HG03175 (cell line): Measurements from ENCODE around the gene TMEM269.
A peak's percentile ranks its signal among the peaks of the same experiment; 100 is the strongest.

Source experiments
- ATAC-seq: cut with Tn5 transposase; IDR thresholded peaks from one replicate; pipeline ENCODE4 v1.9.1; 2021; ENCODE audit warnings: mild to moderate bottlenecking, moderate library complexity; ENCODE audit not compliant: unreplicated experiment

Gene TMEM269

GRCh38 chr1:42817976-42818375 lies 33.2 kb downstream of the TMEM269 start:
- ATAC-seq = no peak

GRCh38 chr1:42820813-42821212 lies 36.0 kb downstream of the TMEM269 start:
- ATAC-seq = no peak

- ATAC-seq = no peak
Measured at GRCh38 chr1:42821690-42822089, 36.9 kb downstream of the TMEM269 start.

GRCh38 chr1:42822800-42823392 lies 38.1 kb downstream of the TMEM269 start:
- no peak for ATAC-seq

GRCh38 chr1:42824481-42825035 lies 39.8 kb downstream of the TMEM269 start:
- no peak for ATAC-seq

- no peak for ATAC-seq
Measured at GRCh38 chr1:42825036-42825851, 40.5 kb downstream of the TMEM269 start.

GRCh38 chr1:42830631-42831030 lies 45.8 kb downstream of the TMEM269 start:
- ATAC-seq = no peak

- no peak for ATAC-seq
Measured at GRCh38 chr1:42831273-42831672, 46.5 kb downstream of the TMEM269 start.

GRCh38 chr1:42832641-42833240 lies 48.0 kb downstream of the TMEM269 start:
- ATAC-seq = no peak

- no peak for ATAC-seq
Measured at GRCh38 chr1:42833981-42834380, 49.2 kb downstream of the TMEM269 start.

GRCh38 chr1:42834803-42835202 lies 50.0 kb downstream of the TMEM269 start:
- ATAC-seq = no peak

- no peak for ATAC-seq
Measured at GRCh38 chr1:42835422-42835821, 50.6 kb downstream of the TMEM269 start.

GRCh38 chr1:42837709-42838108 lies 52.9 kb downstream of the TMEM269 start:
- ATAC-seq = no peak

GRCh38 chr1:42838482-42839190 lies 53.8 kb downstream of the TMEM269 start:
- ATAC-seq = no peak

GRCh38 chr1:42841010-42841409 lies 56.2 kb downstream of the TMEM269 start:
- no peak for ATAC-seq

- ATAC-seq = no peak
Measured at GRCh38 chr1:42841440-42842147, 56.8 kb downstream of the TMEM269 start.

- no peak for ATAC-seq
Measured at GRCh38 chr1:42844592-42845140, 59.9 kb downstream of the TMEM269 start.

GRCh38 chr1:42845193-42845592 lies 60.4 kb downstream of the TMEM269 start:
- ATAC-seq = no peak

GRCh38 chr1:42845866-42846256 lies 61.1 kb downstream of the TMEM269 start:
- ATAC-seq = peak; percentile 2
